C4-2B (cell line): ENCODE results near the gene SLC27A5.

Experiments used
- ZFX ChIP-seq: fragments of 450-650 bp; IDR thresholded peaks from 2 replicates; pipeline ENCODE4 v1.6.1; 2017
- TF ChIP-seq, protein P1 (sequence below): fragments of 450-650 bp; conservative IDR thresholded peaks from 2 replicates; pipeline ENCODE4 v1.5.1; 2017; ENCODE audit warnings: mild to moderate bottlenecking

DNA sequence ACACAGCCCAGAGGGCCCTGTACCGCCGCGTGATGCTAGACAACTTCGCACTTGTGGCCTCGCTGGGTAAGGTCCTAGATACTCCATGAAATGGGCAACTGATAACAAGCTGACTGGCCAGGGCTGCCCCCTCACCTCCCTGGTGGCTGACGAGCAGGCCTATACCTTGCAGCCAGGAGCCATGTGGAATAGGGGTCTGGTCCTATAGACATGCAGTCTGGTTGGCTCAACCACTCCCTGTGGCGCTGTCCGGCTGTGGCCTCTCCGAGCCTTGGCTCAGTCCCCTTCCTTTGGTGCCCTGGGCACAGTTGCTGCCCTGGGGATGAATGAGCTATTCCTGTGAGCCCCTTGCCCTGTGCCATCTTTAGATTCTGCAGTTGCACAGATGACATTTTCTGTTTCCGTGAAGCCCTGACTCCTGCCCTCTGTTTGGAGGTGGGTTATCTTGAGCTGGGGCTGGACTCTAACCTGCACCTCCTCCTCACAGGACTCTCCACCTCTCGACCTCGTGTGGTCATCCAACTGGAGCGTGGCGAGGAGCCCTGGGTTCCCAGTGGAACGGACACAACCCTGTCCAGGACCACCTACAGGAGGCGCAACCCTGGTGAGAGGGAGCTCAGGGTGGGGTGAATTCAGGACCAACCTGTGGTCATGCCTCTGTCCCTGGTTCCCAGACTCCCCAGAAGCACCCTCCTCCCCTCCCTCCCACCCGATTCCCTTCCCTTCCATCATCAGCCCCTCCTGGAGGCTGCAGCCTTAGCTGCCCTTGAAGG is 42.4 kb downstream of the SLC27A5 start:
- TF ChIP-seq, protein P1, sequence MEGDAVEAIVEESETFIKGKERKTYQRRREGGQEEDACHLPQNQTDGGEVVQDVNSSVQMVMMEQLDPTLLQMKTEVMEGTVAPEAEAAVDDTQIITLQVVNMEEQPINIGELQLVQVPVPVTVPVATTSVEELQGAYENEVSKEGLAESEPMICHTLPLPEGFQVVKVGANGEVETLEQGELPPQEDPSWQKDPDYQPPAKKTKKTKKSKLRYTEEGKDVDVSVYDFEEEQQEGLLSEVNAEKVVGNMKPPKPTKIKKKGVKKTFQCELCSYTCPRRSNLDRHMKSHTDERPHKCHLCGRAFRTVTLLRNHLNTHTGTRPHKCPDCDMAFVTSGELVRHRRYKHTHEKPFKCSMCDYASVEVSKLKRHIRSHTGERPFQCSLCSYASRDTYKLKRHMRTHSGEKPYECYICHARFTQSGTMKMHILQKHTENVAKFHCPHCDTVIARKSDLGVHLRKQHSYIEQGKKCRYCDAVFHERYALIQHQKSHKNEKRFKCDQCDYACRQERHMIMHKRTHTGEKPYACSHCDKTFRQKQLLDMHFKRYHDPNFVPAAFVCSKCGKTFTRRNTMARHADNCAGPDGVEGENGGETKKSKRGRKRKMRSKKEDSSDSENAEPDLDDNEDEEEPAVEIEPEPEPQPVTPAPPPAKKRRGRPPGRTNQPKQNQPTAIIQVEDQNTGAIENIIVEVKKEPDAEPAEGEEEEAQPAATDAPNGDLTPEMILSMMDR = no peak
- TF ChIP-seq ZFX = no peak
